ENCODE measurements around the gene PTPRJ. TPM values are rescaled to one million over a fixed set of nuclear protein-coding genes. Genes with fewer than 3 reads are reported as not detected.

Gene PTPRJ
- total and polyA plus RNA-seq, 2 experiments from 2014 or later: 4.5 to 9.5 TPM

- H3K27ac ChIP-seq: no peak overlapping the region
- no peaks in the 10 kb centered on the region for H3K4me1 ChIP-seq (ENCODE audit: insufficient read depth)
- H3K79me2 ChIP-seq (ENCODE audit: insufficient read depth): peaks cover 96% of the 10 kb centered on the region
- H3K36me3 ChIP-seq (ENCODE audit: low read depth): no peaks in the 10 kb centered on the region
- 0 out of 2 replicates have a peak, but pooled peaks cover 10% of the 10 kb centered on the region for H3F3A ChIP-seq (ENCODE audit: insufficient read depth)
- TF ChIP-seq EZH2 (IDR thresholded peaks at IDR 0.05; ENCODE audit: insufficient read depth, poor library complexity, severe bottlenecking) (no peak), EZH2phosphoT487 (IDR thresholded peaks at IDR 0.05; ENCODE audit: insufficient read depth, low read depth) (no peak)
- no peaks in the 10 kb centered on the region for H3K9me3 ChIP-seq (ENCODE audit: low read depth)
- WGBS, 2 experiments (ENCODE audit: low coverage in 1 of 2, low lambda C conversion rate in 2 of 2, missing lambda C conversion rate in 2 of 2): 62 to 73% methylated on average over 9 of the region's 9 CpGs
- H3K4me3 ChIP-seq: no peak overlapping the region
- H3K27me3 ChIP-seq (replicated peaks; ENCODE audit: insufficient read depth): no peaks in the 10 kb centered on the region
- H3K9ac ChIP-seq: no peak overlapping the region
- H3K4me2 ChIP-seq (ENCODE audit: unreplicated experiment): no peak overlapping the region
- no peaks in the 10 kb centered on the region for H3K9me2 ChIP-seq (ENCODE audit: insufficient read depth)
- in situ Hi-C loops (cut with MboI): no loop called here
- DNase-seq: no peak
- H4K20me1 ChIP-seq (ENCODE audit: insufficient read depth): no peaks in the 10 kb centered on the region
- no peak overlapping the region for H2AFZ ChIP-seq
Measured at GRCh38 chr11:47991266-47991830, 11.0 kb downstream of the PTPRJ start.

- Histone ChIP-seq H3K27ac (no peak overlapping the region), H3F3A (ENCODE audit: insufficient read depth) (0 out of 2 replicates have a peak, but pooled peaks cover 10% of the 10 kb centered on the region), H3K27me3 (replicated peaks; ENCODE audit: insufficient read depth) (no peaks in the 10 kb centered on the region), H3K79me2 (ENCODE audit: insufficient read depth) (peaks cover 94% of the 10 kb centered on the region), H4K20me1 (ENCODE audit: insufficient read depth) (no peaks in the 10 kb centered on the region), H3K9me2 (ENCODE audit: insufficient read depth) (no peaks in the 10 kb centered on the region), H3K9me3 (ENCODE audit: low read depth) (no peaks in the 10 kb centered on the region), H3K4me1 (ENCODE audit: insufficient read depth) (no peaks in the 10 kb centered on the region), H3K9ac (no peak overlapping the region), H3K4me2 (ENCODE audit: unreplicated experiment) (no peak overlapping the region), H3K36me3 (ENCODE audit: low read depth) (no peaks in the 10 kb centered on the region), H2AFZ (no peak overlapping the region), H3K4me3 (no peak overlapping the region)
- whole genome bisulfite sequencing, 2 experiments (ENCODE audit: low coverage in 1 of 2, low lambda C conversion rate in 2 of 2, missing lambda C conversion rate in 2 of 2): 95 to 99% methylated on average over 6 of the region's 6 CpGs
- no peak for TF ChIP-seq EZH2 (IDR thresholded peaks at IDR 0.05; ENCODE audit: insufficient read depth, poor library complexity, severe bottlenecking)
- no peak for TF ChIP-seq EZH2phosphoT487 (IDR thresholded peaks at IDR 0.05; ENCODE audit: insufficient read depth, low read depth)
- DNase-seq: no peak
- in situ Hi-C loops (cut with MboI): no loop called here
Measured at GRCh38 chr11:47991894-47992293, 11.5 kb downstream of the PTPRJ start.

- Histone ChIP-seq H3K9ac (no peak overlapping the region), H3K4me2 (ENCODE audit: unreplicated experiment) (no peak overlapping the region)
- in situ Hi-C loops (cut with MboI): no loop called here
Measured at GRCh38 chr11:47992959-47993820, 12.8 kb downstream of the PTPRJ start.

GRCh38 chr11:47994417-47994816 is 14.1 kb downstream of the PTPRJ start:
- Histone ChIP-seq H3K9me3 (ENCODE audit: low read depth) (no peaks in the 10 kb centered on the region), H4K20me1 (ENCODE audit: insufficient read depth) (no peaks in the 10 kb centered on the region), H3K36me3 (ENCODE audit: low read depth) (no peaks in the 10 kb centered on the region), H3K4me3 (no peak overlapping the region), H3K4me2 (ENCODE audit: unreplicated experiment) (no peak overlapping the region), H3K9me2 (ENCODE audit: insufficient read depth) (no peaks in the 10 kb centered on the region), H2AFZ (no peak overlapping the region), H3F3A (ENCODE audit: insufficient read depth) (0 out of 2 replicates have a peak, but pooled peaks cover 10% of the 10 kb centered on the region), H3K27ac (no peak overlapping the region), H3K27me3 (replicated peaks; ENCODE audit: insufficient read depth) (no peaks in the 10 kb centered on the region), H3K79me2 (ENCODE audit: insufficient read depth) (peaks cover 94% of the 10 kb centered on the region), H3K4me1 (ENCODE audit: insufficient read depth) (peaks cover 7% of the 10 kb centered on the region; the same call in 1 of the 2 replicates), H3K9ac (no peak overlapping the region)
- TF ChIP-seq EZH2 (IDR thresholded peaks at IDR 0.05; ENCODE audit: insufficient read depth, poor library complexity, severe bottlenecking) (no peak), EZH2phosphoT487 (IDR thresholded peaks at IDR 0.05; ENCODE audit: insufficient read depth, low read depth) (no peak)
- 92 to 95% methylated on average over 4 of the region's 4 CpGs for WGBS, 2 experiments (ENCODE audit: low coverage in 1 of 2, low lambda C conversion rate in 2 of 2, missing lambda C conversion rate in 2 of 2)
- in situ Hi-C loops (cut with MboI): no loop called here
- DNase-seq: no peak

More at GRCh38 chr11:47992959-47993820, 12.8 kb downstream of the PTPRJ start:
- Histone ChIP-seq H3K27ac (peak overlapping the region; percentile 34), H3K79me2 (ENCODE audit: insufficient read depth) (peaks cover 94% of the 10 kb centered on the region), H3K9me2 (ENCODE audit: insufficient read depth) (no peaks in the 10 kb centered on the region), H3K27me3 (replicated peaks; ENCODE audit: insufficient read depth) (no peaks in the 10 kb centered on the region), H3K4me1 (ENCODE audit: insufficient read depth) (no peaks in the 10 kb centered on the region), H4K20me1 (ENCODE audit: insufficient read depth) (no peaks in the 10 kb centered on the region), H3K4me3 (no peak overlapping the region), H3K36me3 (ENCODE audit: low read depth) (no peaks in the 10 kb centered on the region), H3F3A (ENCODE audit: insufficient read depth) (0 out of 2 replicates have a peak, but pooled peaks cover 10% of the 10 kb centered on the region), H3K9me3 (ENCODE audit: low read depth) (no peaks in the 10 kb centered on the region), H2AFZ (no peak overlapping the region)
- WGBS, 2 experiments (ENCODE audit: low coverage in 1 of 2, low lambda C conversion rate in 2 of 2, missing lambda C conversion rate in 2 of 2): 59% methylated on average over 11 of the region's 11 CpGs
- peak; percentile 80 for DNase-seq
- TF ChIP-seq EZH2 (IDR thresholded peaks at IDR 0.05; ENCODE audit: insufficient read depth, poor library complexity, severe bottlenecking) (no peak), EZH2phosphoT487 (IDR thresholded peaks at IDR 0.05; ENCODE audit: insufficient read depth, low read depth) (no peak)
